Spleen (tissue), 11 donors: ENCODE measurements around the gene EPSTI1. TPM values are rescaled to one million over a fixed set of nuclear protein-coding genes. Genes with fewer than 3 reads are reported as not detected.
"Not testable (repeated sequence)": the region's sequence is repeated elsewhere in the genome, so short reads cannot be mapped to it uniquely, and the experiment has no call there.

Experiments used
- DNase-seq: peaks from one replicate; pipeline ENCODE4 v3.0.0-alpha.2; 2020
- H3K27ac ChIP-seq, 8 donors: fragments of 200-600 bp; sonication (generic) in 7 of 8; 1 replicate in 4 of 8; 2 replicates in 4 of 8; pipeline versions ENCODE4 v1.5.0 to v1.8.0; 2016 to 2021; ENCODE audit warnings: inconsistent platforms in 4 of 8, mild to moderate bottlenecking in 4 of 8, moderate library complexity in 1 of 8
- H3K27me3 ChIP-seq, 7 donors: fragments of 200-600 bp; sonication (generic) in 6 of 7; replicated peaks in 1 of 7; 1 replicate in 4 of 7; 2 replicates in 3 of 7; pipeline versions ENCODE4 v1.5.0 to v1.8.0; 2016 to 2021; ENCODE audit warnings: inconsistent platforms in 3 of 7, mild to moderate bottlenecking in 1 of 7
- H3K36me3 ChIP-seq, 6 donors: fragments of 200-600 bp; sonication (generic) in 5 of 6; 1 replicate in 4 of 6; 2 replicates in 2 of 6; pipeline versions ENCODE4 v1.5.0 to v1.8.0; 2016 to 2021; ENCODE audit warnings: inconsistent platforms in 2 of 6
- H3K4me1 ChIP-seq, 6 donors: fragments of 200-600 bp; sonication (generic) in 5 of 6; 1 replicate in 3 of 6; 2 replicates in 3 of 6; pipeline versions ENCODE4 v1.5.0 to v1.8.0; 2016 to 2021; ENCODE audit warnings: inconsistent platforms in 3 of 6
- H3K4me3 ChIP-seq, 8 donors: fragments of 200-600 bp; sonication (generic) in 7 of 8; 1 replicate in 4 of 8; 2 replicates in 4 of 8; pipeline versions ENCODE4 v1.5.0 to v1.8.0; 2016 to 2021; ENCODE audit warnings: inconsistent platforms in 4 of 8, mild to moderate bottlenecking in 4 of 8, moderate library complexity in 2 of 8
- H3K9me3 ChIP-seq, 8 donors: fragments of 200-600 bp; sonication (generic) in 7 of 8; 1 replicate in 4 of 8; 2 replicates in 4 of 8; pipeline versions ENCODE4 v1.5.0 to v1.8.0; 2016 to 2021; ENCODE audit warnings: inconsistent platforms in 4 of 8
- CTCF ChIP-seq, 11 experiments: fragments of 200-600 bp in 7 of 11; fragments of 450-650 bp in 4 of 11; sonication (generic) in 4 of 11; IDR thresholded peaks in 8 of 11; conservative IDR thresholded peaks in 3 of 11; 1 replicate in 7 of 11; 2 replicates in 4 of 11; pipeline versions ENCODE4 v1.4.0 to v1.8.0; 2016 to 2021; ENCODE audit warnings: antibody characterized with exemption in 11 of 11, inconsistent platforms in 4 of 11, mild to moderate bottlenecking in 1 of 11
- POLR2A ChIP-seq, 3 donors: fragments of 450-650 bp; IDR thresholded peaks; one replicate each; pipeline ENCODE4 v1.5.1; 2017; ENCODE audit warnings: antibody characterized with exemption in 3 of 3, mild to moderate bottlenecking in 1 of 3
- POLR2AphosphoS5 ChIP-seq, 3 donors: sonication (generic); formaldehyde crosslinking; IDR thresholded peaks; one replicate each; pipeline ENCODE4 v1.5.1; 2017; ENCODE audit warnings: antibody characterized with exemption in 3 of 3
- WGBS, 5 donors: extraction: QIAGEN DNeasy Blood & Tissue Kit in 3 of 5; methylation state at CpG; one replicate each; pipeline versions ENCODE4 v1.1.5 to v1.1.7; 2013 to 2018; 5-methylcytosine and 5-hydroxymethylcytosine counted together
- intact Hi-C: fragments of 100-400 bp; cut with DNase I; formaldehyde crosslinking; loops from one replicate; pipeline ENCODE4 v1.15.0; 2023; ENCODE audit warnings: low total_unique reads
- polyA plus RNA-seq, 3 donors: library from polyadenylated mRNA; stranded (reverse); fragments of 200-250 nt; gene quantifications; one replicate each; pipeline ENCODE4 v1.2.1, GENCODE V29; 2013
- total RNA-seq, 7 donors: library from RNA; depleted of rRNA in 3 of 7; stranded (reverse); fragments of >200 nt in 3 of 7; fragmentation: NEBNext Ultra II Directional in 4 of 7; extraction: Animal tissue kit (Norgen Biotek cat#: 25700) in 4 of 7; gene quantifications; one replicate each; pipeline versions ENCODE4 v1.1.0 to v1.2.1, GENCODE V29; 2016 to 2021
- donor health status: healthy with polysubstance abuse.
- donor health status: DM: no; HTN: no; CAD: no; lungs with moderate emphysema.
- donor health status: DM: no; HTN: no; CAD: no.
- donor health status: Bipolar disorder and iron deficiency.
- donor health status: healthy.
- donor health status: DM: no; HTN: no; CAD: no.
- donor health status: DM: yes; HTN: yes; CAD: no.

The EPSTI1 gene
- total and polyA plus RNA-seq, 10 donors, result 9.9 to 50.2 (median 20.1) TPM

- Histone ChIP-seq H3K4me1 (peaks cover 0 to 10% (median 7%) of the 10 kb centered on the region in 6 donors), H3K36me3 (no peaks in the 10 kb centered on the region), H3K27ac (no peak overlapping the region), H3K4me3 (no peak overlapping the region), H3K27me3 (no peaks in the 10 kb centered on the region), H3K9me3 (peaks cover 0 to 2% (median 0%) of the 10 kb centered on the region in 8 donors)
- WGBS, 5 donors, result 64 to 87% (median 79%) methylated on average over 2 of the region's 2 CpGs
- intact Hi-C loops, result no loop called here
- no peak for DNase-seq
- TF ChIP-seq POLR2AphosphoS5 (IDR thresholded peaks at IDR 0.05) (no peak), POLR2A (IDR thresholded peaks at IDR 0.05) (no peak), CTCF (IDR thresholded peaks at IDR 0.05 in 8 of 11, conservative IDR thresholded peaks at IDR 0.05 in 3 of 11) (no peak)
Observed at GRCh38 chr13:42997381-42997780, 5.3 kb upstream of the EPSTI1 start.

GRCh38 chr13:42996584-42996983 lies 4.5 kb upstream of the EPSTI1 start:
- no peak for TF ChIP-seq POLR2AphosphoS5 (IDR thresholded peaks at IDR 0.05)
- peaks cover 0 to 12% (median 9%) of the 10 kb centered on the region in 6 donors for H3K4me1 ChIP-seq
- intact Hi-C loops, result no loop called here

GRCh38 chr13:42994878-42995277 lies 2.8 kb upstream of the EPSTI1 start:
- Histone ChIP-seq H3K27me3 (no peaks in the 10 kb centered on the region), H3K4me3 (no peak overlapping the region), H3K27ac (no peak overlapping the region), H3K9me3 (no peaks in the 10 kb centered on the region), H3K4me1 (peaks cover 7 to 29% (median 26%) of the 10 kb centered on the region in 6 donors), H3K36me3 (no peaks in the 10 kb centered on the region)
- TF ChIP-seq POLR2A (IDR thresholded peaks at IDR 0.05) (no peak), CTCF (IDR thresholded peaks at IDR 0.05 in 8 of 11, conservative IDR thresholded peaks at IDR 0.05 in 3 of 11) (no peak), POLR2AphosphoS5 (IDR thresholded peaks at IDR 0.05) (no peak)
- DNase-seq, result no peak
- 94 to 100% (median 97%) methylated on average over 1 of the region's 1 CpG for WGBS, 5 donors
- intact Hi-C loops, result no loop called here

More at GRCh38 chr13:42996584-42996983, 4.5 kb upstream of the EPSTI1 start:
- no peaks in the 10 kb centered on the region for H3K27me3 ChIP-seq
- 61 to 86% (median 72%) methylated on average over 3 of the region's 3 CpGs for WGBS, 5 donors
- no peak overlapping the region for H3K27ac ChIP-seq
- no peak for DNase-seq
- H3K9me3 ChIP-seq, result no peaks in the 10 kb centered on the region
- no peak overlapping the region for H3K4me3 ChIP-seq
- no peaks in the 10 kb centered on the region for H3K36me3 ChIP-seq

GRCh38 chr13:42992764-42993122 lies 702 bp upstream of the EPSTI1 start:
- H3K27ac ChIP-seq, result peak overlapping the region; percentile 86 to 99 (median 94)
- no peak for TF ChIP-seq CTCF (IDR thresholded peaks at IDR 0.05 in 8 of 11, conservative IDR thresholded peaks at IDR 0.05 in 3 of 11)
- TF ChIP-seq POLR2AphosphoS5 (IDR thresholded peaks at IDR 0.05), result no peak
- 13 to 24% (median 19%) methylated on average over 4 of the region's 4 CpGs for WGBS, 5 donors
- intact Hi-C loops, result no loop called here
- peaks cover 8 to 50% (median 39%) of the 10 kb centered on the region in 6 donors for H3K4me1 ChIP-seq
- H3K27me3 ChIP-seq, result no peaks in the 10 kb centered on the region
- peak overlapping the region; percentile 50 to 79 (median 62) for H3K4me3 ChIP-seq
- DNase-seq, result no peak
- no peaks in the 10 kb centered on the region for H3K9me3 ChIP-seq
- no peaks in the 10 kb centered on the region for H3K36me3 ChIP-seq

GRCh38 chr13:42991233-42991897 lies 676 bp downstream of the EPSTI1 start:
- H3K27me3 ChIP-seq, result not testable (repeated sequence)
- 45 to 60% (median 52%) methylated on average over 15 of the region's 15 CpGs for WGBS, 5 donors

More at GRCh38 chr13:42991233-42991897, 676 bp downstream of the EPSTI1 start:
- H3K9me3 ChIP-seq, intact Hi-C loops, H3K36me3 ChIP-seq: not testable (repeated sequence)
- H3K27ac ChIP-seq, result peak overlapping the region; percentile 86 to 99 (median 94)
- DNase-seq, result peak; percentile 71
- peak overlapping the region; percentile 50 to 79 (median 62) for H3K4me3 ChIP-seq
- peaks cover 8 to 53% (median 40%) of the 10 kb centered on the region in 6 donors for H3K4me1 ChIP-seq
